A673 (cell line): ENCODE measurements around the gene UBR4.

Experiments used
- EZH2 ChIP-seq: fragments of 200-600 bp; sonication (generic); IDR thresholded peaks from 2 replicates; pipeline ENCODE4 v1.6.1; 2017; ENCODE audit warnings: borderline replicate concordance, low read depth, mild to moderate bottlenecking, mixed read lengths, antibody characterized with exemption, low read length; ENCODE audit not compliant: poor library complexity, severe bottlenecking
- TF ChIP-seq, protein P1 (sequence below): fragments of 300-800, 200-600 bp; sonication (generic); conservative IDR thresholded peaks from 2 replicates; pipeline ENCODE4 v1.5.1; 2017; ENCODE audit warnings: low read depth, mild to moderate bottlenecking, antibody characterized with exemption, low read length, moderate library complexity, mixed read lengths

- TF ChIP-seq, protein P1, sequence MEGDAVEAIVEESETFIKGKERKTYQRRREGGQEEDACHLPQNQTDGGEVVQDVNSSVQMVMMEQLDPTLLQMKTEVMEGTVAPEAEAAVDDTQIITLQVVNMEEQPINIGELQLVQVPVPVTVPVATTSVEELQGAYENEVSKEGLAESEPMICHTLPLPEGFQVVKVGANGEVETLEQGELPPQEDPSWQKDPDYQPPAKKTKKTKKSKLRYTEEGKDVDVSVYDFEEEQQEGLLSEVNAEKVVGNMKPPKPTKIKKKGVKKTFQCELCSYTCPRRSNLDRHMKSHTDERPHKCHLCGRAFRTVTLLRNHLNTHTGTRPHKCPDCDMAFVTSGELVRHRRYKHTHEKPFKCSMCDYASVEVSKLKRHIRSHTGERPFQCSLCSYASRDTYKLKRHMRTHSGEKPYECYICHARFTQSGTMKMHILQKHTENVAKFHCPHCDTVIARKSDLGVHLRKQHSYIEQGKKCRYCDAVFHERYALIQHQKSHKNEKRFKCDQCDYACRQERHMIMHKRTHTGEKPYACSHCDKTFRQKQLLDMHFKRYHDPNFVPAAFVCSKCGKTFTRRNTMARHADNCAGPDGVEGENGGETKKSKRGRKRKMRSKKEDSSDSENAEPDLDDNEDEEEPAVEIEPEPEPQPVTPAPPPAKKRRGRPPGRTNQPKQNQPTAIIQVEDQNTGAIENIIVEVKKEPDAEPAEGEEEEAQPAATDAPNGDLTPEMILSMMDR = no peak
- TF ChIP-seq EZH2 = no peak
These were observed 5.4 kb downstream of the UBR4 start for GRCh38 chr1:19204446-19205266.
